Hematopoietic multipotent progenitor cell treated with erythropoietin and hydrocortisone succinate and interleukin-3 and kit ligand, for 8 days (in vitro differentiated cells): ENCODE data around the gene DAP.

Source experiments
- DNase-seq: peaks from one replicate; pipeline ENCODE4 v3.0.0-alpha.2; 2015

The DAP gene

DNA sequence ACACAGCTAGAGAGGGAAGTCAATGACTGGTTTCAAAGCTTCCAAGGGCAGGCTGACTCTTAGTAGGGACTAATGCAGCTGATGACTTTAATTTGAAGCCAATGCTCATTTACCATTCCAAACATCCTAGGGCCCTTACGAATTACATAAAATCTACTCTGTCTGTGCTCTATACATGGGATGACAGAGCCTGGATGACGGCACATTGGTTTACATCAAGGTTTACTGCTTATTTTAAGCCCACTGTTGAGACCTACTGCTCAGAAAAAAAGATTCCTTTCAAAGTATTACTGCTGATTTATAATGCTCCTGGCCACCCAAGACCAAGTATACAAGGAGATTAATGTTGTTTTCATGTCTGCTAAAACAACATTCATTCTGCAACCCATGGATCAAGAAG lies 74.1 kb downstream of the DAP start:
- DNase-seq: no peak

DNA sequence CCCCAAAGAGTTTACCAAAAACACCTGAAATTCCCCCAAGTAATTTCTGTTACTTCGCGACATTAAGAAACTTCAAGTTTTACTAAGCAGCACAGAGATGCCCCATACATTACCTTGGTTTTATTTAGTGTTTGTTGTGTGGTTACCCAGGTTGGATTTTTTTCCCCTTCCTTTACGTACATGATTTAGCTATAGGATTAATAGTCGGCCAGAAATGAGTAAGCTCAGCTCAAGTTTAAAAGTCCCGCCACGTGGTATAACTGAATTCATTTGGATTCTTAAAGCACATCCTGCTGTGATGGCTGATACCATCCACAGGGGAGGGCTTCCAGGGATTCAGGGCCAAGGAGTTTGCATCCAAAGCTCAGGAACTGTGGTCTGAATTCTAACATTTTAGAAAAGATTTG lies 75.9 kb downstream of the DAP start:
- no peak for DNase-seq

- DNase-seq: no peak
Observed at GRCh38 chr5:10684303-10685086, 76.5 kb downstream of the DAP start.

- DNase-seq: peak; percentile 23
Observed at GRCh38 chr5:10682801-10683525, 78.1 kb downstream of the DAP start.

DNA sequence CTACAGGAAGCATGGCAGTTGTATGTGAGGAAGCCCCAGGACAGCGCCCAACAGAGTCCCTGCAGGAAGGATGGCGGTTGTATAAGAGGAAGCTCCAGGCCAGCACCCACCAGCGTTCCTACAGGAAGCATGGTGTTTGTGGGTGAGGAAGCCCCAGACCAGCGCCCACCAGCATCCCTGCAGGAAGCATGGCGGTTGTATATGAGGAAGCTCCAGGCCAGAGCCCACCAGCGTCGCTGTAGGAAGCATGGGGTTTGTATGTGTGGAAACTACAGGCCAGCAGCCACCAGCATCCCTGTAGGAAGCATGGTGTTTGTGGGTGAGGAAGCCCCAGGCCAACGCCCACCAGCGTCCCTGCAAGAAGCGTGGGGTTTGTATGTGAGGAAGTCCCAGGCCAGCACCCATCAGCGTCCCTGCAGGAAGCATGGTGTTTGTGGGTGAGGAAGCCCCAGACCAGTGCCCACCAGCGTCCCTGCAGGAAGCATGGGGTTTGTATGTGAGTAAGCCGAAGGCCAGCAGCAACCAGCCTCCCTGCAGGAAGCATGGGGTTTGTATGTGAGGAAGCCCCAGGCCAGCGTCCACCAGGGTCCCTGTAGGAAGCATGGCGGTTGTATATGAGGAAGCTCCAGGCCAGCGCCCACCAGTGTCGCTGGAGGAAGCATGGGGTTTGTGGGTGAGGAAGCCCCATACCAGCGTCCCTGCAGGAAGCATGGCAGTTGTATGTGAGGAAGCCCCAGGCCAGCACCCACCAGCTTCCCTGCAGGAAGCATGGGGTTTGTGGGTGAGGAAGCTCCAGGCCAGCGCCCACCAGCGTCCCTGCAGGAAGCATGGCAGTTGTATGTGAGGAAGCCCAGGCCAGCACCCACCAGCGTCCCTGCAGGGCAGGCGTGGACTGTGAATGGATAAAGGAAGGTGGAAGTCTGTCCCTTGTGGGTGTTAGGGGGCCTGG lies 79.0 kb downstream of the DAP start:
- no peak for DNase-seq

GRCh38 chr5:10680876-10681481 lies 80.1 kb downstream of the DAP start:
- no peak for DNase-seq

GRCh38 chr5:10679336-10679988 lies 81.6 kb downstream of the DAP start:
- DNase-seq: no peak

DNA sequence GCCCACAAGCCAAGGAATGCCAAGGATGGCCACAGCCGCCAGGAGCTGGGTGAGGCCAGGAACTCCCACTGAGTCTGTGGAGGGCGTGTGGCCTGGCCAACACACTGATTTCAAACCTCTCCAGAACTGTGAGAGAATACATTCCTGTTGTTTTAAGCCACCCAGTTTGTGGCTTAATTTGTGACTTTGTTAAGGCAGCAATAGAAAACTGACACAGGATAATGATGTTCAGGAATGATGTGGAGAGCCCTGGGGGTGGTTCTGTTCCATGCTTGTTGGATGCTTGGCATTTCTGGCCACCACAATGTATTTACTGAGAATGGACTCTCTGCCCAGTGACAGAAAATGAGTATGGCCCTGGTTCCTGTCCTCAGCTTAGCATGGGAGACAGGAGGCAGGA lies 82.8 kb downstream of the DAP start:
- no peak for DNase-seq

GRCh38 chr5:10677533-10677932 lies 83.5 kb downstream of the DAP start:
- DNase-seq: no peak

GRCh38 chr5:10676946-10677345 lies 84.1 kb downstream of the DAP start:
- DNase-seq: no peak

- no peak for DNase-seq
Observed at GRCh38 chr5:10676224-10676623, 84.8 kb downstream of the DAP start.

DNA sequence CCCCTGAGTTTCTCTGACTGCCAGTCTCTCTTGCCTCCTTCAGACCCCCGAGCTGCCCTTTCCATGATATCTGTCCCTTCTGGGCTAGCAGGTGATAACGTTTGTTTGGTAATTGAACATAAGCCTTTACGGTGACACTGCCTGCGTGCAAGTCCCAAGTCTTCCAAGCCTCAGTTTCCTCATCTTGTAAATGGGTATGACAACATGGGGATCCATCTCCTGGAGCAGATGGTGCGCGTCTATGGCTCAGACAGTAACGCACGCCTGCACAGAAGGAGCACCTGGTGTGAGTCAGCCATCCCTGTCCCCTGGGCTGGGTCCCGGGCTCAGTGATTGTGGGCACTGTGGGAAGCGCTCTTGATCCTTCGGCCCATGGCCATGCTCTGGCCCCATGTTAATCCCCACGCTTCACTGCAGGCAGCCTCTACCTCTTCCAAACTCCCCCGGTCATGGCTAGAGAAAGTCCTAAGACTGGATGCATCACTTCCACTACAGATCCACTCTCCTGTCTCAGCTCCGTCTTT lies 85.8 kb downstream of the DAP start:
- no peak for DNase-seq

DNA sequence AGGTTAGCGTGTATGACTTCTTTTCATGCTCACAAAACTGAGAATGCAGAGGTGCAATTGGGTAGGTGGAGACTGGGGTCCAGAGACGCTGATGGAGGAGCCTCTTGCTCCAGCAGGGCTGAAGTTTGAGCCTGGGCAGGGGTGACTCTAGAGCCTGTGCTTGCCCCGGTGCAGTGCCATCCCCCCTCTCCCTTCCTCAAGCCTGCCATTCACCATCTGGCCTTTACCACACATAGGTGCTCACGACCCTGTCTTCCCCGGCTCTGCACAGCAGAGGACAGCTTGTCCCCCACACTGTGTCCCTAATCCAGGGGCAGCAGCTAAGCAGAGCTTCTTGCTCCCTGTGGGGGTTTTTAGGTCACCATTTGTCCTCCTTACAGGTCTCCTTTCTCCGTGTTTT lies 86.5 kb downstream of the DAP start:
- no peak for DNase-seq

GRCh38 chr5:10674096-10674495 lies 86.9 kb downstream of the DAP start:
- no peak for DNase-seq

GRCh38 chr5:10673407-10673806 lies 87.6 kb downstream of the DAP start:
- no peak for DNase-seq

GRCh38 chr5:10673017-10673389 lies 88.0 kb downstream of the DAP start:
- DNase-seq: no peak

GRCh38 chr5:10672146-10673016 lies 88.7 kb downstream of the DAP start:
- no peak for DNase-seq

DNA sequence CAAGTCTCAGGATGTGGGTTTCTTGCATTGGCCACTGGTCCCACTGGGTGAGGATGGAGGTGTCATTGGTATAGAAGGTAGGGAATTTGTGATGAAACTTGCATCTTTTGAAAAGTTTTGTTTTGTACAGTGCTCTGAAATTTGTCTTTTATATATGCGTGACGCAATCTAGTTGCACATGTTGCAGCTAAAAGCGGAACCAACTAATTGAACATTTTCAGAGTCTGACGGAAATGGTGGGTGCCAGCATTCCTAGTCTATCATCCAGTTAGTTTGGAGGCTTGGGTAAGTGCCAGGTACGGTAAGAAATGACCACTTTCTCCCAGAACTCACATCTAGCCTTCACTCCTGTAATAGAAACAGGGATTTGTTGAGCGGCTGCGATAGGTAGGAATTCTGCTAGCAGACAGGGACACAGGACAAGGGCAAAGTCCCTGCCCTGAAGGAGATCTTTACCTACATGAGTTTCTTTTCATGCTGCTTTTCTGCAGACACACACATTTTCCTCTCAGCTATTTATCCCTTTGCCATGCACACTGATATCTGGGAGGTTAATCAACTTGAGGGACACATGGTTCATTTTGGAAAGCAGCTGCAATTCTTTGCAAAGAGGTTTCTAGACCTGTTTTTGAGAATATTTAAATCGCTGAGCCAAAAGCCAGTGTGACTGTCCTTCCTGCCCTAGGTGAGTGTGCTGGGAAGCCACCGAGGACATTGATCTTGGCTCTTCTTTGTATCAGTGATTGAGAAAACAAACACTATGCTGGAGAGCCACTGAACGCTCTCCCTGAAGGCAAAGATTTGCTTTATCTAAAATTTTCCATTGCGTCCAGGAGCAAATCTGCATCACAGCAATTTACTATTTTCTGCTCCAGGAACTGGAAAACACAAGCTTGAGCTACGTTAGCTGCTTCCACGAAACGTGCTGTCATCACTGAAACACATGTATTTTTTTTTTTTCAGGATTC lies 89.7 kb downstream of the DAP start:
- DNase-seq: no peak

- DNase-seq: no peak
Observed at GRCh38 chr5:10669983-10670382, 91.1 kb downstream of the DAP start.

GRCh38 chr5:10668697-10669096 lies 92.3 kb downstream of the DAP start:
- no peak for DNase-seq
